OCI-LY1 (cell line): ENCODE measurements around the gene XYLT1.

Experiments used
- H2AFZ ChIP-seq: fragments of 200-600 bp; sonication (generic), shearing (Covaris generic); 2 replicates; pipeline ENCODE4 v1.6.0; 2014; ENCODE audit warnings: antibody characterized with exemption, mild to moderate bottlenecking, low read length
- H3F3A ChIP-seq: fragments of 200-600 bp; sonication (generic), shearing (Covaris generic); 2 replicates; pipeline ENCODE4 v1.6.0; 2014; ENCODE audit warnings: mild to moderate bottlenecking, antibody characterized with exemption, low read length, moderate library complexity; ENCODE audit not compliant: insufficient read depth
- H3K27ac ChIP-seq: fragments of 200-600 bp; sonication (generic); 2 replicates; pipeline ENCODE4 v1.5.1; 2014; ENCODE audit warnings: low read length, mixed run types, mild to moderate bottlenecking, low read depth; ENCODE audit not compliant: poor library complexity, severe bottlenecking
- H3K27me3 ChIP-seq: fragments of 200-600 bp; sonication (generic); 2 replicates; pipeline ENCODE4 v1.6.0; 2014; ENCODE audit warnings: antibody characterized with exemption, mild to moderate bottlenecking, low read length, moderate library complexity; ENCODE audit not compliant: insufficient read depth
- H3K36me3 ChIP-seq: fragments of 200-600 bp; sonication (generic); 2 replicates; pipeline ENCODE4 v1.6.1; 2014; ENCODE audit warnings: mild to moderate bottlenecking, antibody characterized with exemption, low read length, moderate library complexity, mixed read lengths; ENCODE audit not compliant: insufficient read depth
- H3K4me1 ChIP-seq: fragments of 200-600 bp; sonication (generic); 2 replicates; pipeline ENCODE4 v1.5.1; 2014; ENCODE audit warnings: mild to moderate bottlenecking, low read length, moderate library complexity; ENCODE audit not compliant: insufficient read depth, severe bottlenecking
- H3K4me2 ChIP-seq: fragments of 200-600 bp; sonication (generic), shearing (Covaris generic); 2 replicates; pipeline ENCODE4 v1.6.1; 2014; ENCODE audit warnings: low read length
- H3K4me3 ChIP-seq: fragments of 200-600 bp; sonication (generic); 2 replicates; pipeline ENCODE4 v1.5.1; 2014; ENCODE audit warnings: low read length, low read depth, mild to moderate bottlenecking, mixed read lengths; ENCODE audit not compliant: poor library complexity, severe bottlenecking
- H3K79me2 ChIP-seq: fragments of 200-600 bp; shearing (Covaris generic); 2 replicates; pipeline ENCODE4 v1.6.1; 2016; ENCODE audit warnings: mixed run types, low read length, mixed read lengths; ENCODE audit not compliant: insufficient read depth
- H3K9ac ChIP-seq: fragments of 200-600 bp; sonication (generic), shearing (Covaris generic); 2 replicates; pipeline ENCODE4 v1.6.1; 2014; ENCODE audit warnings: mild to moderate bottlenecking, low read length, mixed read lengths
- H3K9me2 ChIP-seq: fragments of 200-600 bp; sonication (generic), shearing (Covaris generic); 2 replicates; pipeline ENCODE4 v1.6.1; 2014; ENCODE audit warnings: low read depth, mild to moderate bottlenecking, low read length, mixed read lengths
- H3K9me3 ChIP-seq: fragments of 200-600 bp; shearing (Covaris generic); 2 replicates; pipeline ENCODE4 v1.6.1; 2014; ENCODE audit warnings: low read length, mixed read lengths
- H4K20me1 ChIP-seq: fragments of 200-600 bp; sonication (generic), shearing (Covaris generic); 2 replicates; pipeline ENCODE4 v1.6.0; 2016; ENCODE audit warnings: mild to moderate bottlenecking, low read length; ENCODE audit not compliant: insufficient read depth
- EZH2 ChIP-seq: fragments of 200-600 bp; sonication (generic), shearing (Covaris generic); IDR thresholded peaks from 2 replicates; pipeline ENCODE4 v1.8.0; 2017; ENCODE audit warnings: borderline replicate concordance, mixed run types, mild to moderate bottlenecking, antibody characterized with exemption, low read length, moderate library complexity, mixed read lengths
- TF ChIP-seq, protein P1 (sequence below): fragments of 200-600 bp; sonication (generic), shearing (Covaris generic); IDR thresholded peaks from 2 replicates; pipeline ENCODE4 v1.5.1; 2017; ENCODE audit warnings: mild to moderate bottlenecking, antibody characterized with exemption, low read length, moderate library complexity, mixed read lengths

The XYLT1 gene

DNA sequence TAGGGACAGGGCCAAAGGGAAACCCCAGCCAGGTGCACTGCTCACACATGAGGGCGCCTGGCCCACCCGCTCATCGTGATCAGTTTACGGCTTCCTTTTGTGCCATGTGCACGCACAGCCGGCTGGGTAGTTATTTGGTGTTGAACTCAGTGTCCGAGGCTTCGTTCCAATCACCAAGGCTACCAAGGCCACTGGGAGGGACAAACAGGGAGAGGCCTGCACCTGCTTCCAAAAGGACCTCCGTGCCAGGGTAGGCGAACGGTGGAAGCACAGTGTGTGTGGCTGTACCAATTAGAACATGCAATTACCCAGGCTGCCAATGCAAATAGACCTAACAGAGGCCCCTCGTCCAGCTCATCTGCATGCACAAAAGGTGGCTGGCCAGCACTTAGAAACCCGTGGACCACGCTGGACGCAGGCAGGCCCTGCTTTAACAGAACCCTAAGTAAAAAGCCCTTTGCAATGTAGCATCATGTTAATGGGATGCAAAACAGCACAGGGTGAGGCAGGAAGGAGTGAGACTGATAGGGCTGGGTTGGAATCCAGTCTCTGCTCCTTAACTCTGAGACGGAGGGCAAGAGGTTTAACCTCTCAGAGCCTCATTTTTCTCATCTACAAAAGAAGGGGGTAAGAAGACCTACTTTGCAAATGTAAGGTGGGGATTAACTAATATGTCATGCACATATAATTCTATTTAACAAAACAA, 204.0 kb downstream of the XYLT1 start:
- Histone ChIP-seq H3K4me3 (no peak overlapping the region), H3K79me2 (no peaks in the 10 kb centered on the region), H3K36me3 (no peaks in the 10 kb centered on the region)

GRCh38 chr16:17265154-17265553, 205.6 kb downstream of the XYLT1 start:
- Histone ChIP-seq H4K20me1 (no peaks in the 10 kb centered on the region), H3K4me2 (no peak overlapping the region), H3K9ac (no peak overlapping the region), H3K9me2 (no peaks in the 10 kb centered on the region), H3K27me3 (no peaks in the 10 kb centered on the region), H3K79me2 (no peaks in the 10 kb centered on the region), H3K9me3 (no peaks in the 10 kb centered on the region), H3K4me3 (no peak overlapping the region), H2AFZ (no peak overlapping the region), H3K4me1 (peaks cover 36% of the 10 kb centered on the region), H3K36me3 (no peaks in the 10 kb centered on the region), H3F3A (no peaks in the 10 kb centered on the region), H3K27ac (no peak overlapping the region)
- no peak for TF ChIP-seq EZH2
- TF ChIP-seq, protein P1, sequence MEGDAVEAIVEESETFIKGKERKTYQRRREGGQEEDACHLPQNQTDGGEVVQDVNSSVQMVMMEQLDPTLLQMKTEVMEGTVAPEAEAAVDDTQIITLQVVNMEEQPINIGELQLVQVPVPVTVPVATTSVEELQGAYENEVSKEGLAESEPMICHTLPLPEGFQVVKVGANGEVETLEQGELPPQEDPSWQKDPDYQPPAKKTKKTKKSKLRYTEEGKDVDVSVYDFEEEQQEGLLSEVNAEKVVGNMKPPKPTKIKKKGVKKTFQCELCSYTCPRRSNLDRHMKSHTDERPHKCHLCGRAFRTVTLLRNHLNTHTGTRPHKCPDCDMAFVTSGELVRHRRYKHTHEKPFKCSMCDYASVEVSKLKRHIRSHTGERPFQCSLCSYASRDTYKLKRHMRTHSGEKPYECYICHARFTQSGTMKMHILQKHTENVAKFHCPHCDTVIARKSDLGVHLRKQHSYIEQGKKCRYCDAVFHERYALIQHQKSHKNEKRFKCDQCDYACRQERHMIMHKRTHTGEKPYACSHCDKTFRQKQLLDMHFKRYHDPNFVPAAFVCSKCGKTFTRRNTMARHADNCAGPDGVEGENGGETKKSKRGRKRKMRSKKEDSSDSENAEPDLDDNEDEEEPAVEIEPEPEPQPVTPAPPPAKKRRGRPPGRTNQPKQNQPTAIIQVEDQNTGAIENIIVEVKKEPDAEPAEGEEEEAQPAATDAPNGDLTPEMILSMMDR = no peak

More for the DNA sequence above, 204.0 kb downstream of the XYLT1 start:
- peaks cover 39% of the 10 kb centered on the region for H3K4me1 ChIP-seq
- no peak overlapping the region for H2AFZ ChIP-seq
- H3K4me2 ChIP-seq = peak overlapping the region; percentile 19; the same call in 1 of the 2 replicates
- H3F3A ChIP-seq = no peaks in the 10 kb centered on the region
- no peak overlapping the region for H3K9ac ChIP-seq
- H4K20me1 ChIP-seq = no peaks in the 10 kb centered on the region
- no peaks in the 10 kb centered on the region for H3K27me3 ChIP-seq
- no peaks in the 10 kb centered on the region for H3K9me2 ChIP-seq
- TF ChIP-seq, protein P1 = no peak
- TF ChIP-seq EZH2 = no peak
- peak overlapping the region; percentile 54 for H3K27ac ChIP-seq
- H3K9me3 ChIP-seq = no peaks in the 10 kb centered on the region

- Histone ChIP-seq H3K4me3 (no peak overlapping the region), H3F3A (no peaks in the 10 kb centered on the region), H3K36me3 (peaks cover 23% of the 10 kb centered on the region), H3K9ac (no peak overlapping the region; the same call in 1 of the 2 replicates), H3K27me3 (no peaks in the 10 kb centered on the region), H3K79me2 (no peaks in the 10 kb centered on the region), H3K4me2 (peak overlapping the region; percentile 26; the same call in 1 of the 2 replicates), H3K4me1 (peaks cover 37% of the 10 kb centered on the region), H3K9me3 (no peaks in the 10 kb centered on the region), H4K20me1 (no peaks in the 10 kb centered on the region), H3K9me2 (no peaks in the 10 kb centered on the region), H3K27ac (peak overlapping the region; percentile 57), H2AFZ (no peak overlapping the region)
- no peak for TF ChIP-seq EZH2
- TF ChIP-seq, protein P1 = no peak
Observed at GRCh38 chr16:17261197-17261858, 209.4 kb downstream of the XYLT1 start.
